ENCODE measurements around the gene RAP1GAP2. TPM values are rescaled to one million over a fixed set of nuclear protein-coding genes. Genes with fewer than 3 reads are reported as not detected.
"Not testable (repeated sequence)": the region's sequence is repeated elsewhere in the genome, so short reads cannot be mapped to it uniquely, and the experiment has no call there.

The RAP1GAP2 gene
- total and polyA plus RNA-seq, 7 donors = 4.8 to 14.7 (median 12.5) TPM

- no peak for TF ChIP-seq POLR2A (IDR thresholded peaks at IDR 0.05)
- TF ChIP-seq CTCF (IDR thresholded peaks at IDR 0.05) = no peak
- TF ChIP-seq POLR2AphosphoS5 (IDR thresholded peaks at IDR 0.05) = no peak
- no peak for TF ChIP-seq EP300 (IDR thresholded peaks at IDR 0.05)
- Histone ChIP-seq H3K4me3 (no peak overlapping the region), H3K9me3 (peaks cover 0 to 9% (median 1%) of the 10 kb centered on the region in 4 donors), H3K4me1 (peaks cover 0 to 4% (median 2%) of the 10 kb centered on the region in 4 donors), H3K36me3 (no peaks in the 10 kb centered on the region), H3K27ac (no peak overlapping the region), H3K27me3 (peaks cover 0 to 7% (median 0%) of the 10 kb centered on the region in 3 donors)
- DNase-seq = no peak
- 66 to 68% methylated on average over 11 of the region's 11 CpGs for WGBS, 2 donors
- intact Hi-C loops (cut with DNase I) = loop anchor here (10.0 kb wide), 1 partner anchor 621 kb away; the partner anchor contains the start of genes EMC6 and TAX1BP3
Observed at GRCh38 chr17:3043737-3044365, 247.6 kb downstream of the RAP1GAP2 start.

- WGBS, 2 donors = 63 to 81% methylated on average over 3 of the region's 3 CpGs
- no peak for TF ChIP-seq POLR2AphosphoS5 (IDR thresholded peaks at IDR 0.05)
- TF ChIP-seq CTCF (IDR thresholded peaks at IDR 0.05) = no peak
- Histone ChIP-seq H3K27me3 (peaks cover 0 to under 1% (median 0%) of the 10 kb centered on the region in 3 donors), H3K9me3 (peaks cover 0 to 9% (median 1%) of the 10 kb centered on the region in 4 donors), H3K36me3 (no peaks in the 10 kb centered on the region), H3K27ac (no peak overlapping the region), H3K4me1 (peaks cover 0 to 12% (median 8%) of the 10 kb centered on the region in 4 donors), H3K4me3 (no peak overlapping the region)
- intact Hi-C loops (cut with DNase I) = loop anchor here (5.0 to 10.0 kb wide), 2 partner anchors 591 to 618 kb away; partner anchors contain the start of genes CTNS, EMC6, SHPK and TAX1BP3
- DNase-seq = no peak
Observed at GRCh38 chr17:3046753-3047152, 250.5 kb downstream of the RAP1GAP2 start.

GRCh38 chr17:3048727-3049471 lies 252.7 kb downstream of the RAP1GAP2 start:
- peak overlapping the region; percentile 59 to 80 (median 76) for H3K4me3 ChIP-seq
- peak; percentile 98 for DNase-seq
- TF ChIP-seq EP300 (IDR thresholded peaks at IDR 0.05) (no peak), POLR2A (IDR thresholded peaks at IDR 0.05) (peak in 1 of 2 donors; percentile 20), POLR2AphosphoS5 (IDR thresholded peaks at IDR 0.05) (peak; percentile 28 to 66 (median 48)), CTCF (IDR thresholded peaks at IDR 0.05) (peak; percentile 31 to 60 (median 51))
- H3K27ac ChIP-seq = peak overlapping the region; percentile 71 to 80 (median 78)
- H3K27me3 ChIP-seq = no peaks in the 10 kb centered on the region
- no peaks in the 10 kb centered on the region for H3K36me3 ChIP-seq
- H3K9me3 ChIP-seq = peaks cover 0 to 3% (median under 1%) of the 10 kb centered on the region in 4 donors
- WGBS, 2 donors = 1% methylated on average over 50 of the region's 50 CpGs
- H3K4me1 ChIP-seq = peaks cover 0 to 12% (median 8%) of the 10 kb centered on the region in 4 donors
- intact Hi-C loops (cut with DNase I) = loop anchor here (5.0 to 10.0 kb wide), 2 partner anchors 588 to 616 kb away; partner anchors contain the start of genes CTNS, EMC6, SHPK and TAX1BP3

GRCh38 chr17:3049705-3050295 lies 253.6 kb downstream of the RAP1GAP2 start:
- no peak for TF ChIP-seq POLR2AphosphoS5 (IDR thresholded peaks at IDR 0.05)
- no peak for TF ChIP-seq POLR2A (IDR thresholded peaks at IDR 0.05)
- no peak for TF ChIP-seq EP300 (IDR thresholded peaks at IDR 0.05)
- TF ChIP-seq CTCF (IDR thresholded peaks at IDR 0.05) = no peak
- H3K4me1 ChIP-seq = peaks cover 0 to 12% (median 8%) of the 10 kb centered on the region in 4 donors
- 92 to 93% methylated on average over 8 of the region's 8 CpGs for WGBS, 2 donors

GRCh38 chr17:3054868-3055267 lies 258.6 kb downstream of the RAP1GAP2 start:
- H3K9me3 ChIP-seq; H3K27ac ChIP-seq; H3K27me3 ChIP-seq; H3K4me3 ChIP-seq; DNase-seq; H3K36me3 ChIP-seq; intact Hi-C loops (cut with DNase I); H3K4me1 ChIP-seq: not testable (repeated sequence)
- WGBS, 2 donors = 84 to 96% methylated on average over 1 of the region's 2 CpGs

More at GRCh38 chr17:3049705-3050295, 253.6 kb downstream of the RAP1GAP2 start:
- Histone ChIP-seq H3K36me3 (no peaks in the 10 kb centered on the region), H3K4me3 (peak overlapping the region in 3 of 4 donors; percentile 75 to 80 (median 76)), H3K27me3 (no peaks in the 10 kb centered on the region), H3K9me3 (no peaks in the 10 kb centered on the region), H3K27ac (no peak overlapping the region)
- intact Hi-C loops (cut with DNase I) = loop anchor here (5.0 to 10.0 kb wide), 2 partner anchors 588 to 615 kb away; partner anchors contain the start of genes CTNS, EMC6, SHPK and TAX1BP3
- DNase-seq = no peak

GRCh38 chr17:3062824-3063377 lies 266.7 kb downstream of the RAP1GAP2 start:
- DNase-seq; H3K4me3 ChIP-seq; H3K9me3 ChIP-seq; H3K27me3 ChIP-seq; intact Hi-C loops (cut with DNase I); H3K4me1 ChIP-seq; H3K36me3 ChIP-seq; H3K27ac ChIP-seq: not testable (repeated sequence)
- 79 to 80% methylated on average over 8 of the region's 8 CpGs for WGBS, 2 donors

GRCh38 chr17:3063507-3063906 lies 267.3 kb downstream of the RAP1GAP2 start, which contains the start of gene OR1D5:
Gene OR1D5, minus strand, starts transcription at chr17:3063607. Its CDS starts 0 bp downstream, at chr17:3063607.
- H3K4me3 ChIP-seq; H3K27me3 ChIP-seq; DNase-seq; H3K4me1 ChIP-seq; H3K9me3 ChIP-seq; H3K36me3 ChIP-seq; H3K27ac ChIP-seq; intact Hi-C loops (cut with DNase I): not testable (repeated sequence)
- 90 to 100% methylated on average over 1 to 2 of the region's 2 CpGs for WGBS, 2 donors

Data from sigmoid colon (tissue), 7 donors.